ENCODE results near the gene NUBP2. TPM values are rescaled to one million over a fixed set of nuclear protein-coding genes. Genes with fewer than 3 reads are reported as not detected.

Gene NUBP2
- total and polyA plus RNA-seq, 2 donors (not counting 3 experiments of a cell fraction or from before 2014, with no cell fraction given): 55.0 to 69.6 TPM

DNA sequence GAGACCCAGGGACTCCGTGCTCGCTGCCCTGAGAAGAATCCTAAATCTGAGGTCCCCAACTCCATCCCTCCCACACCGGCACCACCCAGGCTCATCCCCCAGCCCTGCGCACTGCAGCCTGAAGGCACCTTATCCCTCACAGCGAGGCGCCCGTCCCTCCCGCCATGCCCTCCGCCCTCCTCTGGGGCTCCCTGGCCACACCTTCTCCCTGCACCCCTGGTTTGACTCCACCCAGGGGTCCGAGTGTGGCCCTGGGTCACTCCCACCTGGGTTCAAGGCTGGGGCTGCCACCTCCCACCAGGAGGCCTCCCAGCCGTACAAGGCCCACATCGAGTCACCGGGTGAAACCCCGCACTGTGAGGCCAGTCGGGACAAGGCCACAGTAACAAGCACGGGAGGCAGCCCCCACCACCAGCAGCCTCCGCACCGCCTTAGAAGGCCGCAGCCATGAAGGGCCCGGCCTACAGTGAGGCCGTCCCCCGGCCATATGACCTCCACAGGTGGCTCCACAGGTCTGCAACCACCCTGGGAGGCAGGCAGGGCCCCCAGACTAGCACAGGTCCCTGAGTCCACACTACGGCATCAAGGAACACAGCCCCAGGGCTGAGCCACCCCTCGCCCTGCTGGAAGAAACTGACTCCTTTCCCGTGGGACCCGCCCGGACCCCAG lies 35.6 kb downstream of the NUBP2 start:
- DNase-seq (ENCODE audit: low read depth, low spot score): no peak
- Histone ChIP-seq H3K9ac (replicated peaks; ENCODE audit: extremely low read depth, insufficient read depth, low read length) (no peak overlapping the region), H3K27ac (ENCODE audit: insufficient read depth, low read depth, low read length) (no peak overlapping the region), H3K4me3 (replicated peaks in 1 of 3; ENCODE audit: insufficient read depth in 1 of 3, low read depth in 1 of 3, low read length in 3 of 3) (no peak overlapping the region), H3K4me2 (ENCODE audit: insufficient read depth, low read length) (no peak overlapping the region), H3K9me3 (replicated peaks; ENCODE audit: control insufficient read depth, insufficient read depth, low read length) (no peaks in the 10 kb centered on the region), H3K27me3 (ENCODE audit: control insufficient read depth in 2 of 2, insufficient read depth in 2 of 2, low read length in 2 of 2) (no peaks in the 10 kb centered on the region), H3K4me1 (ENCODE audit: control insufficient read depth, extremely low read depth, insufficient read depth, low read length) (no peaks in the 10 kb centered on the region), H3K9me1 (replicated peaks; ENCODE audit: control insufficient read depth, extremely low read depth, insufficient read depth, low read length) (no peaks in the 10 kb centered on the region), H3K36me3 (ENCODE audit: control insufficient read depth in 2 of 2, extremely low read depth in 1 of 2, insufficient read depth in 2 of 2, low read length in 2 of 2) (peaks cover 0 to 39% of the 10 kb centered on the region in 2 experiments), H3K79me2 (ENCODE audit: control insufficient read depth, insufficient read depth, low read length) (no peaks in the 10 kb centered on the region), H4K20me1 (replicated peaks; ENCODE audit: control insufficient read depth, extremely low read depth, insufficient read depth, low read length) (no peaks in the 10 kb centered on the region), H2AFZ (ENCODE audit: low read depth, low read length) (no peak overlapping the region)
- ChIA-PET CTCF (no interaction called here), POLR2A (no interaction called here)
- TF ChIP-seq, protein P1, sequence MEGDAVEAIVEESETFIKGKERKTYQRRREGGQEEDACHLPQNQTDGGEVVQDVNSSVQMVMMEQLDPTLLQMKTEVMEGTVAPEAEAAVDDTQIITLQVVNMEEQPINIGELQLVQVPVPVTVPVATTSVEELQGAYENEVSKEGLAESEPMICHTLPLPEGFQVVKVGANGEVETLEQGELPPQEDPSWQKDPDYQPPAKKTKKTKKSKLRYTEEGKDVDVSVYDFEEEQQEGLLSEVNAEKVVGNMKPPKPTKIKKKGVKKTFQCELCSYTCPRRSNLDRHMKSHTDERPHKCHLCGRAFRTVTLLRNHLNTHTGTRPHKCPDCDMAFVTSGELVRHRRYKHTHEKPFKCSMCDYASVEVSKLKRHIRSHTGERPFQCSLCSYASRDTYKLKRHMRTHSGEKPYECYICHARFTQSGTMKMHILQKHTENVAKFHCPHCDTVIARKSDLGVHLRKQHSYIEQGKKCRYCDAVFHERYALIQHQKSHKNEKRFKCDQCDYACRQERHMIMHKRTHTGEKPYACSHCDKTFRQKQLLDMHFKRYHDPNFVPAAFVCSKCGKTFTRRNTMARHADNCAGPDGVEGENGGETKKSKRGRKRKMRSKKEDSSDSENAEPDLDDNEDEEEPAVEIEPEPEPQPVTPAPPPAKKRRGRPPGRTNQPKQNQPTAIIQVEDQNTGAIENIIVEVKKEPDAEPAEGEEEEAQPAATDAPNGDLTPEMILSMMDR (IDR thresholded peaks at IDR 0.05; ENCODE audit: extremely low read depth in 1 of 2, insufficient read depth in 1 of 2, low read depth in 1 of 2, low read length in 2 of 2): no peak
- TF ChIP-seq POLR2AphosphoS5 (IDR thresholded peaks at IDR 0.05; ENCODE audit: insufficient read depth, low read depth, low read length) (no peak), EZH2 (IDR thresholded peaks at IDR 0.05; ENCODE audit: borderline replicate concordance, low read depth, low read length, severe bottlenecking) (no peak), POLR2A (IDR thresholded peaks at IDR 0.05; ENCODE audit: low read depth, low read length) (no peak), FOS (IDR thresholded peaks at IDR 0.05; ENCODE audit: borderline replicate concordance, insufficient read depth, low read length) (no peak), MYC (IDR thresholded peaks at IDR 0.05; ENCODE audit: low read depth, low read length) (no peak), GATA2 (IDR thresholded peaks at IDR 0.05; ENCODE audit: insufficient read depth, insufficient read length, low read depth, low read length) (no peak), JUN (IDR thresholded peaks at IDR 0.05; ENCODE audit: borderline replicate concordance, insufficient read depth, insufficient read length, low read depth) (no peak)
- TF ChIP-seq, protein P2, sequence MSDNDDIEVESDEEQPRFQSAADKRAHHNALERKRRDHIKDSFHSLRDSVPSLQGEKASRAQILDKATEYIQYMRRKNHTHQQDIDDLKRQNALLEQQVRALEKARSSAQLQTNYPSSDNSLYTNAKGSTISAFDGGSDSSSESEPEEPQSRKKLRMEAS (IDR thresholded peaks at IDR 0.05; ENCODE audit: insufficient read depth, insufficient read length): no peak
- dilution Hi-C loops (cut with MboI; ENCODE audit: extremely low pct_ligation_motif_present, low sequenced_read_pairs): no loop called here
- BruUV-seq (replicated peaks): no TSS peak
- intact Hi-C loops (cut with micrococcal nuclease): no loop called here
- no peak for FAIRE-seq
